Activated naive CD8-positive, alpha-beta T cell treated with anti-CD3 and anti-CD28 coated beads, Interleukin-2, amount 50 U/mL, for 24 hours (primary cell): Measurements from ENCODE around the gene SLC38A2.
"Not testable (repeated sequence)": the region's sequence is repeated elsewhere in the genome, so short reads cannot be mapped to it uniquely, and the experiment has no call there.

Source experiments
- ATAC-seq: fragments of 150-1000 bp; cut with Tn5 transposase; one replicate; pipeline ENCODE4 v1.10.0; 2021
- DNase-seq: peaks from one replicate; pipeline ENCODE4 v3.0.0; 2021
- H3K27ac Mint-ChIP-seq: one replicate; pipeline ENCODE4 v1.8.0; 2021; ENCODE audit warnings: mild to moderate bottlenecking, mixed read lengths
- H3K27me3 Mint-ChIP-seq: one replicate; pipeline ENCODE4 v1.8.0; 2021; ENCODE audit warnings: mixed read lengths
- H3K36me3 Mint-ChIP-seq: one replicate; pipeline ENCODE4 v1.8.0; 2021; ENCODE audit warnings: low read depth, mixed read lengths
- H3K4me1 Mint-ChIP-seq: one replicate; pipeline ENCODE4 v1.8.0; 2021; ENCODE audit warnings: mixed read lengths
- H3K4me3 Mint-ChIP-seq: one replicate; pipeline ENCODE4 v1.8.0; 2021; ENCODE audit warnings: mild to moderate bottlenecking, moderate library complexity, mixed read lengths
- H3K9me3 Mint-ChIP-seq: one replicate; pipeline ENCODE4 v1.8.0; 2021; ENCODE audit warnings: mixed read lengths

SLC38A2 gene

GRCh38 chr12:46402941-46403718 lies 30.6 kb upstream of the SLC38A2 start:
- ATAC-seq, result no peak
- H3K27ac Mint-ChIP-seq, result no peak overlapping the region
- peaks cover 69% of the 10 kb centered on the region for H3K4me1 Mint-ChIP-seq
- no peaks in the 10 kb centered on the region for H3K27me3 Mint-ChIP-seq
- peaks cover 1% of the 10 kb centered on the region for H3K36me3 Mint-ChIP-seq
- no peak for DNase-seq
- no peak overlapping the region for H3K4me3 Mint-ChIP-seq
- H3K9me3 Mint-ChIP-seq, result peaks cover 7% of the 10 kb centered on the region

GRCh38 chr12:46402451-46402850 lies 29.9 kb upstream of the SLC38A2 start:
- no peak for ATAC-seq

DNA sequence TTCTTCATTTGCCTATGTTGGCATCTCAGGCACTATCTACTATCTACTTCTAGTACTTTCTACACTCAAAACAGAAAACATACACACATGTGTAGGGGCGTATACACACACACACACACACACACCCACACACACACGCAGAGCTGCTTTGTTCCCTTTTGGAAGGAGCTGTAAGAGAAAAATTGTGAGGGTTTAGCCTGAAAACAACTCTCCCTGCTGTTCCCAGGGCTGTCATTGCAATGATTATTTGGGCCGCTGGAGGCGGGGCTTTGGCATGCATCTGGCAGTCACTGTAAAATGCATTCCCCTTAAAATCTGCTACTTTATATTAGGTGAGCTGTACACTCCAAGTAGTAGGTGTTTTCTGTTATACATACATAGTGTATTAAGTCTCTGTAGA lies 29.1 kb upstream of the SLC38A2 start:
- no peak overlapping the region for H3K4me3 Mint-ChIP-seq
- peaks cover 56% of the 10 kb centered on the region for H3K4me1 Mint-ChIP-seq
- H3K27ac Mint-ChIP-seq, result no peak overlapping the region
- ATAC-seq, result no peak
- no peak for DNase-seq
- H3K36me3 Mint-ChIP-seq, result peaks cover 3% of the 10 kb centered on the region
- H3K9me3 Mint-ChIP-seq, result peaks cover 7% of the 10 kb centered on the region
- H3K27me3 Mint-ChIP-seq, result no peaks in the 10 kb centered on the region

More at GRCh38 chr12:46402451-46402850, 29.9 kb upstream of the SLC38A2 start:
- Mint-ChIP-seq H3K27ac (no peak overlapping the region), H3K9me3 (peaks cover 7% of the 10 kb centered on the region), H3K27me3 (no peaks in the 10 kb centered on the region), H3K36me3 (peaks cover 3% of the 10 kb centered on the region), H3K4me3 (no peak overlapping the region), H3K4me1 (peaks cover 62% of the 10 kb centered on the region)
- no peak for DNase-seq

DNA sequence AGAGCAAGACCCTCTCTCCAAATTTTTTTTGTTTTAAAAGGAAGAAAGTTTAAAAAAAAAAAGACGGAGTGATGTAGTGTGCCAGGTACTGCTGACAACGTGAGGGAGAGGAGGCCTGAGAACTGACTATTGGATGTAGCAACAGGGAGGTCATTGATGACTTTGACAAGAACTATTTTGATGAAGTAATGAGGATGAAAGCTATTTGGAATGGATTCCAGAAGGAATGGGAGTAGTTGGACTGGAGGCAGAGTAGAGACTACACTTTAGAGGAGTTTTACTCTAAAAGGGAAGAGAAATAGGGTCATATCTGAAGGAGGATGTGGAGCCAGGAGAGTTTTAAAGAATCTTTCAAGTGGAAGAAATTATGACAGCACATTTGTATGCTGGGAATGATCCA lies 27.8 kb upstream of the SLC38A2 start:
- peaks cover 46% of the 10 kb centered on the region for H3K4me1 Mint-ChIP-seq
- peaks cover 3% of the 10 kb centered on the region for H3K9me3 Mint-ChIP-seq
- H3K4me3 Mint-ChIP-seq, result no peak overlapping the region
- DNase-seq (no peak), ATAC-seq (no peak)
- H3K27ac Mint-ChIP-seq, result no peak overlapping the region
- no peaks in the 10 kb centered on the region for H3K27me3 Mint-ChIP-seq
- peaks cover 3% of the 10 kb centered on the region for H3K36me3 Mint-ChIP-seq

GRCh38 chr12:46399461-46400248 lies 27.1 kb upstream of the SLC38A2 start:
- not testable (repeated sequence) for ATAC-seq, H3K27ac Mint-ChIP-seq, H3K27me3 Mint-ChIP-seq, H3K36me3 Mint-ChIP-seq, DNase-seq, H3K9me3 Mint-ChIP-seq, H3K4me3 Mint-ChIP-seq
- peaks cover 41% of the 10 kb centered on the region for H3K4me1 Mint-ChIP-seq

- Mint-ChIP-seq H3K9me3 (peaks cover 3% of the 10 kb centered on the region), H3K27me3 (no peaks in the 10 kb centered on the region), H3K36me3 (peaks cover 3% of the 10 kb centered on the region), H3K4me3 (no peak overlapping the region), H3K4me1 (peaks cover 20% of the 10 kb centered on the region), H3K27ac (no peak overlapping the region)
- DNase-seq (no peak), ATAC-seq (no peak)
Measured at GRCh38 chr12:46396826-46397225, 24.3 kb upstream of the SLC38A2 start.

- DNase-seq (no peak), ATAC-seq (no peak)
- Mint-ChIP-seq H3K9me3 (peaks cover under 1% of the 10 kb centered on the region), H3K27ac (no peak overlapping the region), H3K27me3 (no peaks in the 10 kb centered on the region), H3K4me3 (no peak overlapping the region), H3K36me3 (peaks cover 10% of the 10 kb centered on the region), H3K4me1 (peaks cover 28% of the 10 kb centered on the region)
Measured at GRCh38 chr12:46395388-46395787, 22.8 kb upstream of the SLC38A2 start.

- Mint-ChIP-seq H3K27me3 (no peaks in the 10 kb centered on the region), H3K4me1 (peaks cover 48% of the 10 kb centered on the region), H3K27ac (no peak overlapping the region), H3K9me3 (no peaks in the 10 kb centered on the region), H3K4me3 (no peak overlapping the region), H3K36me3 (peaks cover 7% of the 10 kb centered on the region)
- DNase-seq (no peak), ATAC-seq (no peak)
Measured at GRCh38 chr12:46391630-46392029, 19.1 kb upstream of the SLC38A2 start.

- H3K4me1 Mint-ChIP-seq, result peaks cover 54% of the 10 kb centered on the region
- no peak overlapping the region for H3K4me3 Mint-ChIP-seq
- no peaks in the 10 kb centered on the region for H3K27me3 Mint-ChIP-seq
- H3K27ac Mint-ChIP-seq, result peak overlapping the region; percentile 71
- no peaks in the 10 kb centered on the region for H3K9me3 Mint-ChIP-seq
- DNase-seq (no peak), ATAC-seq (peak; percentile 18)
- H3K36me3 Mint-ChIP-seq, result peaks cover 7% of the 10 kb centered on the region
Measured at GRCh38 chr12:46390881-46391280, 18.3 kb upstream of the SLC38A2 start.

- no peak overlapping the region for H3K4me3 Mint-ChIP-seq
- no peak for ATAC-seq
- H3K27ac Mint-ChIP-seq, result peak overlapping the region; percentile 71
- H3K36me3 Mint-ChIP-seq, result peaks cover 7% of the 10 kb centered on the region
- H3K9me3 Mint-ChIP-seq, result no peaks in the 10 kb centered on the region
- DNase-seq, result no peak
- H3K27me3 Mint-ChIP-seq, result no peaks in the 10 kb centered on the region
- peaks cover 59% of the 10 kb centered on the region for H3K4me1 Mint-ChIP-seq
Measured at GRCh38 chr12:46390304-46390703, 17.7 kb upstream of the SLC38A2 start.

GRCh38 chr12:46389031-46389616 lies 16.6 kb upstream of the SLC38A2 start:
- peaks cover 7% of the 10 kb centered on the region for H3K36me3 Mint-ChIP-seq
- ATAC-seq, result no peak
- no peak for DNase-seq
- peak overlapping the region; percentile 81 for H3K27ac Mint-ChIP-seq
- peak overlapping the region; percentile 33 for H3K4me3 Mint-ChIP-seq
- peaks cover 67% of the 10 kb centered on the region for H3K4me1 Mint-ChIP-seq
- no peaks in the 10 kb centered on the region for H3K27me3 Mint-ChIP-seq
- no peaks in the 10 kb centered on the region for H3K9me3 Mint-ChIP-seq

- peaks cover 7% of the 10 kb centered on the region for H3K36me3 Mint-ChIP-seq
- no peak for DNase-seq
- H3K27ac Mint-ChIP-seq, result peak overlapping the region; percentile 81
- H3K4me1 Mint-ChIP-seq, result peaks cover 70% of the 10 kb centered on the region
- peak overlapping the region; percentile 63 for H3K4me3 Mint-ChIP-seq
- no peak for ATAC-seq
- H3K27me3 Mint-ChIP-seq, result no peaks in the 10 kb centered on the region
- H3K9me3 Mint-ChIP-seq, result no peaks in the 10 kb centered on the region
Measured at GRCh38 chr12:46388427-46389021, 16.0 kb upstream of the SLC38A2 start.

DNA sequence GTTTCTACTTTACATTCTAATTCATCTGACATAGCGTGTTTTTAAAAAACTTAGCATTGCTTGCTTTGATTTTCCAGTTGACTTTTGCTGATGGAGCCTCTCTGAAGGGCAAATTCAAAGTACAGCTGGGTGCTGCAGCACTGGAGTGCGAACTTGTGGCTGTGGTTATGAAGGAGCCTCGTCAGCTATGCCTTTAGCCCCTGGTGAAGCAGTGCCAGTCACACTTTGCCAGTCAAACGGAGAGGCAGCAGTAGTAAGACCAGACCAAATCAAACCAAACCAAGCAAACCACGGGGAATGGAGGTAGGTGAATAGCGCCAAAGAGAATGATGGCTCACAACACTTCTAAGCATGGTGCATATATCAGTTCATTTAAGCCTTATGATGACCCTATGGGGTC lies 15.1 kb upstream of the SLC38A2 start:
- Mint-ChIP-seq H3K27ac (peak overlapping the region; percentile 81), H3K27me3 (no peaks in the 10 kb centered on the region), H3K4me1 (peaks cover 72% of the 10 kb centered on the region), H3K9me3 (no peaks in the 10 kb centered on the region), H3K36me3 (peaks cover 7% of the 10 kb centered on the region), H3K4me3 (peak overlapping the region; percentile 63)
- DNase-seq, result peak; percentile 57
- ATAC-seq, result peak; percentile 66

- Mint-ChIP-seq H3K4me1 (peaks cover 75% of the 10 kb centered on the region), H3K27ac (peak overlapping the region; percentile 81), H3K27me3 (no peaks in the 10 kb centered on the region), H3K4me3 (peak overlapping the region; percentile 63), H3K36me3 (peaks cover 7% of the 10 kb centered on the region), H3K9me3 (no peaks in the 10 kb centered on the region)
- DNase-seq, result peak; percentile 27
- ATAC-seq, result no peak
Measured at GRCh38 chr12:46386877-46387629, 14.5 kb upstream of the SLC38A2 start.
